Trophoblast cell (in vitro differentiated cells and primary cell): ENCODE results near the gene ZNF516.

Experiments
- DNase-seq, 2 donors: peaks; one replicate each; pipeline ENCODE4 v3.0.0-alpha.2; 2016
- H2AFZ ChIP-seq: 2 replicates; pipeline ENCODE4 v1.6.1; 2013; ENCODE audit warnings: low read length, moderate library complexity, mild to moderate bottlenecking; ENCODE audit not compliant: insufficient read depth, poor library complexity
- H2AK5ac ChIP-seq: 2 replicates; pipeline ENCODE4 v1.6.1; 2013; ENCODE audit warnings: mild to moderate bottlenecking, low read length
- H2BK120ac ChIP-seq: 2 replicates; pipeline ENCODE4 v1.6.1; 2013; ENCODE audit warnings: low read length, mild to moderate bottlenecking, moderate library complexity; ENCODE audit not compliant: insufficient read depth, poor library complexity
- H2BK12ac ChIP-seq: 2 replicates; pipeline ENCODE4 v1.6.1; 2013; ENCODE audit warnings: mild to moderate bottlenecking, low read length, moderate library complexity
- H2BK5ac ChIP-seq: 2 replicates; pipeline ENCODE4 v1.6.1; 2013; ENCODE audit warnings: low read length, low read depth, moderate library complexity, mild to moderate bottlenecking; ENCODE audit not compliant: poor library complexity
- H3K14ac ChIP-seq: 2 replicates; pipeline ENCODE4 v1.6.1; 2013; ENCODE audit warnings: mild to moderate bottlenecking, low read length
- H3K18ac ChIP-seq: 2 replicates; pipeline ENCODE4 v1.6.1; 2013; ENCODE audit warnings: mild to moderate bottlenecking, low read length
- H3K23ac ChIP-seq: 2 replicates; pipeline ENCODE4 v1.6.1; 2013; ENCODE audit warnings: low read length
- H3K27ac ChIP-seq: 2 replicates; pipeline ENCODE4 v1.5.1; 2013; ENCODE audit warnings: low read depth, mild to moderate bottlenecking, inconsistent platforms, low read length, moderate library complexity
- H3K27me3 ChIP-seq: 2 replicates; pipeline ENCODE4 v1.6.1; 2013; ENCODE audit warnings: inconsistent platforms, mild to moderate bottlenecking, low read length, moderate library complexity; ENCODE audit not compliant: insufficient read depth
- H3K36me3 ChIP-seq, 2 experiments: 1 replicate in 1 of 2; 2 replicates in 1 of 2; pipeline ENCODE4 v1.6.1; 2013; ENCODE audit warnings: low read length in 2 of 2, mild to moderate bottlenecking in 2 of 2, moderate library complexity in 1 of 2; ENCODE audit not compliant: insufficient read depth in 2 of 2, control insufficient read depth in 1 of 2
- H3K4ac ChIP-seq: 2 replicates; pipeline ENCODE4 v1.6.1; 2013; ENCODE audit warnings: low read depth, mild to moderate bottlenecking, low read length, moderate library complexity
- H3K4me1 ChIP-seq, 2 experiments: 1 replicate in 1 of 2; 2 replicates in 1 of 2; pipeline ENCODE4 v1.6.1; 2013; ENCODE audit warnings: low read length in 2 of 2, mild to moderate bottlenecking in 2 of 2, moderate library complexity in 1 of 2; ENCODE audit not compliant: insufficient read depth in 2 of 2, control insufficient read depth in 1 of 2
- H3K4me2 ChIP-seq: 2 replicates; pipeline ENCODE4 v1.6.1; 2013; ENCODE audit warnings: inconsistent platforms, mild to moderate bottlenecking, low read length, moderate library complexity
- H3K4me3 ChIP-seq: 2 replicates; pipeline ENCODE4 v1.5.1; 2013; ENCODE audit warnings: mild to moderate bottlenecking, low read depth, low read length, inconsistent platforms
- H3K79me1 ChIP-seq: one replicate; pipeline ENCODE4 v1.6.1; 2013; ENCODE audit warnings: low read length
- H3K79me2 ChIP-seq: 2 replicates; pipeline ENCODE4 v1.6.1; 2013; ENCODE audit warnings: low read length, mild to moderate bottlenecking; ENCODE audit not compliant: control insufficient read depth, insufficient read depth, poor library complexity
- H3K9ac ChIP-seq: 2 replicates; pipeline ENCODE4 v1.6.1; 2013; ENCODE audit warnings: mild to moderate bottlenecking, low read length
- H3K9me3 ChIP-seq: 2 replicates; pipeline ENCODE4 v1.6.1; 2013; ENCODE audit warnings: low read depth, mild to moderate bottlenecking, control low read depth, inconsistent platforms, low read length; ENCODE audit not compliant: insufficient read depth
- H4K12ac ChIP-seq: 2 replicates; pipeline ENCODE4 v1.6.1; 2013; ENCODE audit warnings: low read depth, mild to moderate bottlenecking, low read length, moderate library complexity
- H4K8ac ChIP-seq: 2 replicates; pipeline ENCODE4 v1.6.1; 2013; ENCODE audit warnings: low read depth, mild to moderate bottlenecking, low read length, moderate library complexity
- H4K91ac ChIP-seq: one replicate; pipeline ENCODE4 v1.6.1; 2013; ENCODE audit warnings: low read depth, mild to moderate bottlenecking, low read length, moderate library complexity
- WGBS: extraction: QIAGEN DNeasy Blood & Tissue Kit; methylation state at CpG from one replicate; pipeline ENCODE4 v1.1.7; 2013; ENCODE audit warnings: missing lambda C conversion rate; ENCODE audit not compliant: insufficient read length, insufficient coverage; ENCODE audit errors: extremely low coverage; 5-methylcytosine and 5-hydroxymethylcytosine counted together

ZNF516 gene

GRCh38 chr18:76482971-76483691 is 11.9 kb downstream of the ZNF516 start:
- H3K9me3 ChIP-seq, result no peaks in the 10 kb centered on the region
- H4K91ac ChIP-seq, result no peak overlapping the region
- H4K12ac ChIP-seq, result no peak overlapping the region
- H3K4me3 ChIP-seq, result no peak overlapping the region
- no peak overlapping the region for H2AFZ ChIP-seq
- no peaks in the 10 kb centered on the region for H3K4me1 ChIP-seq
- no peak overlapping the region for H3K9ac ChIP-seq
- no peaks in the 10 kb centered on the region for H3K79me1 ChIP-seq
- H2AK5ac ChIP-seq, result no peak overlapping the region
- no peak overlapping the region for H4K8ac ChIP-seq
- H3K18ac ChIP-seq, result no peak overlapping the region
- no peak overlapping the region for H2BK5ac ChIP-seq
- no peak overlapping the region for H3K14ac ChIP-seq
- no peak overlapping the region for H2BK12ac ChIP-seq
- H3K79me2 ChIP-seq, result no peaks in the 10 kb centered on the region
- no peak overlapping the region for H3K23ac ChIP-seq
- H3K4me2 ChIP-seq, result no peak overlapping the region
- no CpG with 5 or more reads among the region's 15 CpGs for WGBS
- H2BK120ac ChIP-seq, result no peak overlapping the region
- H3K27me3 ChIP-seq, result no peaks in the 10 kb centered on the region
- no peak for DNase-seq
- H3K36me3 ChIP-seq, result peaks cover 0 to 3% of the 10 kb centered on the region in 2 experiments
- H3K27ac ChIP-seq, result no peak overlapping the region
- no peak overlapping the region for H3K4ac ChIP-seq

DNA sequence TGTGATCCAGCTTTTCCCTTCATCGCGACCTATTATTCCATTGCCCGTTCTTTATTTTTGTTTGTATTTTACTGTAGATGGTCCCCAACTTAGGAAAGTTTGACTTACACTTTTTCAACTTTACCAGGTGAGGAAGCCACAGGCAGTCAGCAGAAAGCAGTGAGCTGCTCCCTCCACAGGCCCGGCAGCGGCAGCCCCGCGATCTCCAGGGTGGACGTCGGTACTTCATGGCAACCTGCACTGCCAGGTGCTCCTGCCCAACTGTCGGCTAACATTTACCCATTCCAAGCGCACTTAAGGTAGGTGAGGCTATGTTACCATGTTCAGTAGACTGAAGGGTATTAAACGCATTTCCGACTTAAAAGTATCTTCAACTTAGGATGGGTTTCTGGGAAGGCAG is 12.8 kb downstream of the ZNF516 start:
- Histone ChIP-seq H2BK5ac (no peak overlapping the region), H3K4ac (no peak overlapping the region), H3K4me1 (no peaks in the 10 kb centered on the region), H3K79me1 (no peaks in the 10 kb centered on the region), H3K4me2 (no peak overlapping the region), H4K12ac (no peak overlapping the region), H3K27ac (no peak overlapping the region), H3K27me3 (no peaks in the 10 kb centered on the region), H4K8ac (no peak overlapping the region), H3K9me3 (no peaks in the 10 kb centered on the region), H3K36me3 (peaks cover 0 to 3% of the 10 kb centered on the region in 2 experiments), H3K9ac (no peak overlapping the region), H3K4me3 (no peak overlapping the region), H3K18ac (no peak overlapping the region), H2BK120ac (no peak overlapping the region), H2AFZ (no peak overlapping the region), H3K14ac (no peak overlapping the region), H3K79me2 (no peaks in the 10 kb centered on the region), H2AK5ac (no peak overlapping the region), H2BK12ac (no peak overlapping the region), H4K91ac (no peak overlapping the region), H3K23ac (no peak overlapping the region)
- no CpG with 5 or more reads among the region's 13 CpGs for WGBS
- DNase-seq, result no peak

DNA sequence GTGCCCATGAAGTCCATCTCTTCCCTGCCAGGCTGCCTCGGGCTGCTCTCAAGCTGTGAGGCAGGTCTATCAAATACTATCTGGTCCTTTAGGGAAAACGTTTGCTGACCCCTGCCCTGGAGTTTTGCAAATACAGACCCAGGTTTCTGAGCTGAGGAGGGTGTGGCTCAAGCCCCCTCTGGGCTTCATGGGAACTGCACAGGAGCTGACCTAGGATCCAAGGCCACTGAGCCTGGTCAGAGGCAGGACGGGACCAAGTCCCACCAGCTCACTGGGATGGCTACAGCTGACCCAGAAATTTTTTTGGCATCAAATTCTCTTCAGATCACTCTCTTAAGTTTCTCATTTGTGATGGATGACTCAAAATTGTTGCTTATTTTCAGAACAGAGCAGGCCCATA is 14.1 kb downstream of the ZNF516 start:
- H3K18ac ChIP-seq, result no peak overlapping the region
- no peak overlapping the region for H3K9ac ChIP-seq
- no peaks in the 10 kb centered on the region for H3K79me2 ChIP-seq
- no peak overlapping the region for H3K23ac ChIP-seq
- no peak overlapping the region for H2AK5ac ChIP-seq
- H2BK120ac ChIP-seq, result no peak overlapping the region
- no peaks in the 10 kb centered on the region for H3K27me3 ChIP-seq
- H4K91ac ChIP-seq, result no peak overlapping the region
- H3K9me3 ChIP-seq, result no peaks in the 10 kb centered on the region
- H3K79me1 ChIP-seq, result no peaks in the 10 kb centered on the region
- no CpG with 5 or more reads among the region's 3 CpGs for WGBS
- H4K8ac ChIP-seq, result no peak overlapping the region
- H2AFZ ChIP-seq, result no peak overlapping the region
- no peak overlapping the region for H3K14ac ChIP-seq
- no peak overlapping the region for H3K4me3 ChIP-seq
- no peaks in the 10 kb centered on the region for H3K4me1 ChIP-seq
- H2BK12ac ChIP-seq, result no peak overlapping the region
- H3K4me2 ChIP-seq, result no peak overlapping the region
- H2BK5ac ChIP-seq, result no peak overlapping the region
- peaks cover 0 to 3% of the 10 kb centered on the region in 2 experiments for H3K36me3 ChIP-seq
- no peak overlapping the region for H3K27ac ChIP-seq
- no peak overlapping the region for H4K12ac ChIP-seq
- DNase-seq, result no peak
- H3K4ac ChIP-seq, result no peak overlapping the region

- no peak overlapping the region for H4K91ac ChIP-seq
- peaks cover 0 to 3% of the 10 kb centered on the region in 2 experiments for H3K36me3 ChIP-seq
- H3K27ac ChIP-seq, result no peak overlapping the region
- no peak overlapping the region for H2BK12ac ChIP-seq
- H3K79me2 ChIP-seq, result no peaks in the 10 kb centered on the region
- no peaks in the 10 kb centered on the region for H3K79me1 ChIP-seq
- H3K23ac ChIP-seq, result no peak overlapping the region
- no peak overlapping the region for H2AFZ ChIP-seq
- H3K4me3 ChIP-seq, result no peak overlapping the region
- H3K27me3 ChIP-seq, result no peaks in the 10 kb centered on the region
- no peak overlapping the region for H3K4ac ChIP-seq
- no peak overlapping the region for H2BK120ac ChIP-seq
- no peak overlapping the region for H2AK5ac ChIP-seq
- H3K4me1 ChIP-seq, result no peaks in the 10 kb centered on the region
- no peak overlapping the region for H2BK5ac ChIP-seq
- no peaks in the 10 kb centered on the region for H3K9me3 ChIP-seq
- no peak overlapping the region for H4K8ac ChIP-seq
- H3K18ac ChIP-seq, result no peak overlapping the region
- no peak overlapping the region for H3K14ac ChIP-seq
- H3K4me2 ChIP-seq, result no peak overlapping the region
- no CpG with 5 or more reads among the region's 13 CpGs for WGBS
- H3K9ac ChIP-seq, result no peak overlapping the region
- DNase-seq, result no peak
- H4K12ac ChIP-seq, result no peak overlapping the region
Measured at GRCh38 chr18:76479351-76480238, 15.4 kb downstream of the ZNF516 start.
